Activated naive CD8-positive, alpha-beta T cell treated with anti-CD3 and anti-CD28 coated beads, Interleukin-2, amount 50 U/mL, for 24 hours (primary cell): ENCODE measurements around the gene P2RY1.
"Not testable (repeated sequence)": the region's sequence is repeated elsewhere in the genome, so short reads cannot be mapped to it uniquely, and the experiment has no call there.

Source experiments
- ATAC-seq: fragments of 150-1000 bp; cut with Tn5 transposase; one replicate; pipeline ENCODE4 v1.10.0; 2021
- DNase-seq: peaks from one replicate; pipeline ENCODE4 v3.0.0; 2021
- H3K27ac Mint-ChIP-seq: one replicate; pipeline ENCODE4 v1.8.0; 2021; ENCODE audit warnings: mild to moderate bottlenecking, mixed read lengths
- H3K27me3 Mint-ChIP-seq: one replicate; pipeline ENCODE4 v1.8.0; 2021; ENCODE audit warnings: mixed read lengths
- H3K36me3 Mint-ChIP-seq: one replicate; pipeline ENCODE4 v1.8.0; 2021; ENCODE audit warnings: low read depth, mixed read lengths
- H3K4me1 Mint-ChIP-seq: one replicate; pipeline ENCODE4 v1.8.0; 2021; ENCODE audit warnings: mixed read lengths
- H3K4me3 Mint-ChIP-seq: one replicate; pipeline ENCODE4 v1.8.0; 2021; ENCODE audit warnings: mild to moderate bottlenecking, moderate library complexity, mixed read lengths
- H3K9me3 Mint-ChIP-seq: one replicate; pipeline ENCODE4 v1.8.0; 2021; ENCODE audit warnings: mixed read lengths

The P2RY1 gene

GRCh38 chr3:152828075-152828840 is 6.7 kb upstream of the P2RY1 start:
- peaks cover 10% of the 10 kb centered on the region for H3K27me3 Mint-ChIP-seq
- no peaks in the 10 kb centered on the region for H3K36me3 Mint-ChIP-seq
- DNase-seq: no peak

DNA sequence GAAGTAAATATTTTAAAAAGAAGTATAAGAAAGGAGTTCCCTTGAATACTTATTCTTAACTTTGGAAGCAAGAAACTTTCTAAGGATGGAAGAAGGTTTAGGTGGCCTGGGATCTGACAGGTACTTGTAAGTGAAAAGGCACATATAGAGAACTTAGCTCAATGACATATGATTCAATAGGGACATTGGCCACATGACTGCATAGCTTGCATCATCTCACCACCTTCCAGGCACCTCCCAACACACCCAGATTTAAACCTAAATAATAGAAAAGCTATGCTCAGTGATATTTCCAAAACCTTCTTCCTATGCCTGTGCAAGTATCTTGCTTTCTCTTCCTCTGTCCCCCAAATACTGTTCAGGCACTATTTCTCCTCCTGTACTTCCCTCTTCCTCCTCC is 4.7 kb upstream of the P2RY1 start:
- H3K36me3 Mint-ChIP-seq: no peaks in the 10 kb centered on the region
- H3K9me3 Mint-ChIP-seq: no peaks in the 10 kb centered on the region
- no peak overlapping the region for H3K4me3 Mint-ChIP-seq
- no peak for ATAC-seq
- no peak for DNase-seq
- no peak overlapping the region for H3K27ac Mint-ChIP-seq
- H3K4me1 Mint-ChIP-seq: peaks cover 5% of the 10 kb centered on the region
- H3K27me3 Mint-ChIP-seq: peaks cover 21% of the 10 kb centered on the region

More at GRCh38 chr3:152828075-152828840, 6.7 kb upstream of the P2RY1 start:
- Mint-ChIP-seq H3K4me1 (no peaks in the 10 kb centered on the region), H3K27ac (no peak overlapping the region), H3K9me3 (no peaks in the 10 kb centered on the region), H3K4me3 (no peak overlapping the region)
- ATAC-seq: no peak

GRCh38 chr3:152832046-152832445 is 2.9 kb upstream of the P2RY1 start:
- no peaks in the 10 kb centered on the region for H3K36me3 Mint-ChIP-seq
- DNase-seq (no peak), ATAC-seq (no peak)
- peaks cover 12% of the 10 kb centered on the region for H3K4me1 Mint-ChIP-seq
- no peak overlapping the region for H3K27ac Mint-ChIP-seq
- no peaks in the 10 kb centered on the region for H3K9me3 Mint-ChIP-seq
- peaks cover 33% of the 10 kb centered on the region for H3K27me3 Mint-ChIP-seq
- no peak overlapping the region for H3K4me3 Mint-ChIP-seq

- no peak overlapping the region for H3K27ac Mint-ChIP-seq
- ATAC-seq (no peak), DNase-seq (no peak)
- H3K4me3 Mint-ChIP-seq: no peak overlapping the region
- H3K36me3 Mint-ChIP-seq: no peaks in the 10 kb centered on the region
- H3K27me3 Mint-ChIP-seq: peaks cover 33% of the 10 kb centered on the region
- H3K4me1 Mint-ChIP-seq: peaks cover 12% of the 10 kb centered on the region
- no peaks in the 10 kb centered on the region for H3K9me3 Mint-ChIP-seq
Observed at GRCh38 chr3:152833089-152833488, 1.8 kb upstream of the P2RY1 start.

GRCh38 chr3:152834191-152834775 is 648 bp upstream of the P2RY1 start:
- peaks cover 33% of the 10 kb centered on the region for H3K27me3 Mint-ChIP-seq

DNA sequence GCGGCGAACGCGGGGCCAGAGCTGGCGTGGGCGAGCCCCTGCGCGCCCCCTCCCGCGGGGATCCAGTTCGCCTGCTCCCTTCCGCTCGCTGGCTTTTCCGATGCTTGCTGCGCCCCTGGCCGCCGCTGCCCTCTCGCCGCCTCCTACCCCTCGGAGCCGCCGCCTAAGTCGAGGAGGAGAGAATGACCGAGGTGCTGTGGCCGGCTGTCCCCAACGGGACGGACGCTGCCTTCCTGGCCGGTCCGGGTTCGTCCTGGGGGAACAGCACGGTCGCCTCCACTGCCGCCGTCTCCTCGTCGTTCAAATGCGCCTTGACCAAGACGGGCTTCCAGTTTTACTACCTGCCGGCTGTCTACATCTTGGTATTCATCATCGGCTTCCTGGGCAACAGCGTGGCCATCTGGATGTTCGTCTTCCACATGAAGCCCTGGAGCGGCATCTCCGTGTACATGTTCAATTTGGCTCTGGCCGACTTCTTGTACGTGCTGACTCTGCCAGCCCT is 721 bp downstream of the P2RY1 start:
- H3K27ac Mint-ChIP-seq: no peak overlapping the region

More at GRCh38 chr3:152834191-152834775, 648 bp upstream of the P2RY1 start:
- H3K36me3 Mint-ChIP-seq: no peaks in the 10 kb centered on the region
- peak overlapping the region; percentile 86 for H3K4me3 Mint-ChIP-seq
- DNase-seq (no peak), ATAC-seq (no peak)
- H3K9me3 Mint-ChIP-seq: no peaks in the 10 kb centered on the region
- H3K27ac Mint-ChIP-seq: no peak overlapping the region
- peaks cover 12% of the 10 kb centered on the region for H3K4me1 Mint-ChIP-seq

GRCh38 chr3:152836269-152836668 is 1.3 kb downstream of the P2RY1 start:
- ATAC-seq (no peak), DNase-seq (no peak)
- Mint-ChIP-seq H3K27ac (no peak overlapping the region), H3K36me3 (no peaks in the 10 kb centered on the region), H3K4me1 (peaks cover 12% of the 10 kb centered on the region), H3K9me3 (no peaks in the 10 kb centered on the region), H3K4me3 (peak overlapping the region; percentile 86), H3K27me3 (peaks cover 26% of the 10 kb centered on the region)

More for the DNA sequence above, 721 bp downstream of the P2RY1 start:
- H3K27me3 Mint-ChIP-seq: peaks cover 29% of the 10 kb centered on the region
- ATAC-seq (no peak), DNase-seq (peak; percentile 3)
- peak overlapping the region; percentile 86 for H3K4me3 Mint-ChIP-seq
- peaks cover 12% of the 10 kb centered on the region for H3K4me1 Mint-ChIP-seq
- H3K9me3 Mint-ChIP-seq: no peaks in the 10 kb centered on the region
- H3K36me3 Mint-ChIP-seq: no peaks in the 10 kb centered on the region

DNA sequence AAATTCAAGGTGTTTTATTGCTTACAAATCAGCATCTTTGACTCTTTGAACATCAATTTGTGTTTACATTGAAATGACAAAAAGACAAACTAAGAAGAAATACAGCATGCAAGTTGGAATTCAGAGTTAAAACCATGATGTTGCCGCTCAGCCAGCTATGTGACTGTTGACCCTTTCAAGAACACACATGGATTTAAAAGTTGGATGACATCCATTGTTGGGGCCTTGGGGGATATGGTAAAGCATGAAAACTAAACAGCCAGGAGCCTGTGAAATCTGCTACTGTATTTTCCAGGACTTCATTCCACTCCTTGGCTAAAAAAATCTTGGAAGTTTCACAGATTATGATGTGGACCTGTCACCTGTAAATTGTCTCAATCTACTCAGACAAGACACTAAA is 4.6 kb downstream of the P2RY1 start:
- Mint-ChIP-seq H3K27me3 (peaks cover 16% of the 10 kb centered on the region), H3K4me1 (peaks cover 12% of the 10 kb centered on the region), H3K4me3 (no peak overlapping the region), H3K36me3 (no peaks in the 10 kb centered on the region), H3K27ac (no peak overlapping the region), H3K9me3 (no peaks in the 10 kb centered on the region)
- DNase-seq (no peak), ATAC-seq (no peak)

GRCh38 chr3:152841131-152841530 is 6.2 kb downstream of the P2RY1 start:
- Mint-ChIP-seq H3K9me3 (no peaks in the 10 kb centered on the region), H3K36me3 (no peaks in the 10 kb centered on the region), H3K4me3 (no peak overlapping the region), H3K4me1 (peaks cover 3% of the 10 kb centered on the region), H3K27ac (no peak overlapping the region), H3K27me3 (peaks cover 5% of the 10 kb centered on the region)
- DNase-seq (no peak), ATAC-seq (no peak)

- Mint-ChIP-seq H3K27me3 (no peaks in the 10 kb centered on the region), H3K4me3 (no peak overlapping the region), H3K36me3 (no peaks in the 10 kb centered on the region), H3K27ac (no peak overlapping the region), H3K9me3 (no peaks in the 10 kb centered on the region), H3K4me1 (no peaks in the 10 kb centered on the region)
- DNase-seq: no peak
- no peak for ATAC-seq
Observed at GRCh38 chr3:152842413-152842812, 7.5 kb downstream of the P2RY1 start.

GRCh38 chr3:152843955-152844354 is 9.0 kb downstream of the P2RY1 start:
- H3K9me3 Mint-ChIP-seq: no peaks in the 10 kb centered on the region
- H3K36me3 Mint-ChIP-seq: peaks cover 2% of the 10 kb centered on the region
- DNase-seq (no peak), ATAC-seq (no peak)
- no peaks in the 10 kb centered on the region for H3K4me1 Mint-ChIP-seq
- no peak overlapping the region for H3K4me3 Mint-ChIP-seq
- H3K27me3 Mint-ChIP-seq: no peaks in the 10 kb centered on the region
- H3K27ac Mint-ChIP-seq: no peak overlapping the region

GRCh38 chr3:152846572-152847202 is 11.8 kb downstream of the P2RY1 start:
- not testable (repeated sequence) for H3K27ac Mint-ChIP-seq, DNase-seq, H3K9me3 Mint-ChIP-seq, ATAC-seq, H3K4me1 Mint-ChIP-seq, H3K4me3 Mint-ChIP-seq, H3K27me3 Mint-ChIP-seq, H3K36me3 Mint-ChIP-seq

- H3K27me3 Mint-ChIP-seq, H3K36me3 Mint-ChIP-seq, ATAC-seq, H3K27ac Mint-ChIP-seq, H3K4me3 Mint-ChIP-seq, DNase-seq, H3K9me3 Mint-ChIP-seq, H3K4me1 Mint-ChIP-seq: not testable (repeated sequence)
Observed at GRCh38 chr3:152847599-152847998, 12.7 kb downstream of the P2RY1 start.

- Mint-ChIP-seq H3K27me3 (no peaks in the 10 kb centered on the region), H3K36me3 (peaks cover 2% of the 10 kb centered on the region), H3K9me3 (no peaks in the 10 kb centered on the region), H3K4me3 (no peak overlapping the region), H3K27ac (no peak overlapping the region), H3K4me1 (no peaks in the 10 kb centered on the region)
- DNase-seq: no peak
- no peak for ATAC-seq
Observed at GRCh38 chr3:152849996-152850578, 15.2 kb downstream of the P2RY1 start.

GRCh38 chr3:152853196-152853595 is 18.3 kb downstream of the P2RY1 start:
- Mint-ChIP-seq H3K27me3 (no peaks in the 10 kb centered on the region), H3K4me1 (no peaks in the 10 kb centered on the region), H3K36me3 (no peaks in the 10 kb centered on the region), H3K9me3 (no peaks in the 10 kb centered on the region), H3K4me3 (no peak overlapping the region), H3K27ac (no peak overlapping the region)
- no peak for DNase-seq
- no peak for ATAC-seq
